ENCODE measurements around the gene EIF3B. TPM values are rescaled to one million over a fixed set of nuclear protein-coding genes. Genes with fewer than 3 reads are reported as not detected.

EIF3B gene
- total and polyA plus RNA-seq, 9 of the 15 experiments (the other 6 are each of a cell fraction or from before 2014, with no cell fraction given), result 25.9 to 494 (median 357) TPM

DNA sequence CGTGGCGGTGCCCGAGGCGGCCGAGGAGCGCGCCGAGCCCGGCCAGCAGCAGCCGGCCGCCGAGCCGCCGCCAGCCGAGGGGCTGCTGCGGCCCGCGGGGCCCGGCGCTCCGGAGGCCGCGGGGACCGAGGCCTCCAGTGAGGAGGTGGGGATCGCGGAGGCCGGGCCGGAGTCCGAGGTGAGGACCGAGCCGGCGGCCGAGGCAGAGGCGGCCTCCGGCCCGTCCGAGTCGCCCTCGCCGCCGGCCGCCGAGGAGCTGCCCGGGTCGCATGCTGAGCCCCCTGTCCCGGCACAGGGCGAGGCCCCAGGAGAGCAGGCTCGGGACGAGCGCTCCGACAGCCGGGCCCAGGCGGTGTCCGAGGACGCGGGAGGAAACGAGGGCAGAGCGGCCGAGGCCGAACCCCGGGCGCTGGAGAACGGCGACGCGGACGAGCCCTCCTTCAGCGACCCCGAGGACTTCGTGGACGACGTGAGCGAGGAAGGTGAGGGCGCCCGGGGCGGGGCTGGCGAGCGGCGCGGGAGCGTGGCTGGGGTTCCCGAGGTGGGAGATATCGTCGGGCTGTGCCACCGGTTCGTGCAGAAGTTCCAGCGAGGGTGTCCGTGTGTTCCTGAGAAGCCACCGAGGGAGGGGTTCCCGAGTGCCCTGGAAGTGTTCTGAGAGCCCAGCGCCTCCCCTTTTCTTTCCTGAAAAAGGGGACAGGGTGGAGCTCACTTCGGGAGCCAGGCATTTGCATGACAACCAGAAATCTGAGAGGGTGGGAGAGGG is 495 bp downstream of the EIF3B start (continued):
- TF ChIP-seq, protein P1, sequence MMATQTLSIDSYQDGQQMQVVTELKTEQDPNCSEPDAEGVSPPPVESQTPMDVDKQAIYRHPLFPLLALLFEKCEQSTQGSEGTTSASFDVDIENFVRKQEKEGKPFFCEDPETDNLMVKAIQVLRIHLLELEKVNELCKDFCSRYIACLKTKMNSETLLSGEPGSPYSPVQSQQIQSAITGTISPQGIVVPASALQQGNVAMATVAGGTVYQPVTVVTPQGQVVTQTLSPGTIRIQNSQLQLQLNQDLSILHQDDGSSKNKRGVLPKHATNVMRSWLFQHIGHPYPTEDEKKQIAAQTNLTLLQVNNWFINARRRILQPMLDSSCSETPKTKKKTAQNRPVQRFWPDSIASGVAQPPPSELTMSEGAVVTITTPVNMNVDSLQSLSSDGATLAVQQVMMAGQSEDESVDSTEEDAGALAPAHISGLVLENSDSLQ (IDR thresholded peaks at IDR 0.05), result no peak
- no peak for TF ChIP-seq SMARCE1 (IDR thresholded peaks at IDR 0.05)
- no peak for TF ChIP-seq SMAD2 (IDR thresholded peaks at IDR 0.05; ENCODE audit: low read depth, low read length)
- 0 out of 2 replicates have a peak, but pooled peaks have one; percentile 63 for TF ChIP-seq NKRF (IDR thresholded peaks at IDR 0.05; ENCODE audit: borderline replicate concordance)
- no peak for TF ChIP-seq ZNF12 (CRISPR knock-in tag; IDR thresholded peaks at IDR 0.05)
- TF ChIP-seq U2AF1 (optimal IDR thresholded peaks at IDR 0.05; ENCODE audit: low read depth, low read length), result no peak
- no peak for TF ChIP-seq ZNF134 (CRISPR knock-in tag; conservative IDR thresholded peaks at IDR 0.05)
- no peak for TF ChIP-seq KDM4B (IDR thresholded peaks at IDR 0.05; ENCODE audit: borderline replicate concordance in 2 of 2, low read depth in 1 of 2)
- no peak for TF ChIP-seq MAZ (CRISPR knock-in tag; conservative IDR thresholded peaks at IDR 0.05 in 1 of 2, IDR thresholded peaks at IDR 0.05 in 1 of 2)
- TF ChIP-seq NFRKB (IDR thresholded peaks at IDR 0.05; ENCODE audit: low read depth), result no peak
- no peak for TF ChIP-seq SP2 (IDR thresholded peaks at IDR 0.05; ENCODE audit: extremely low read depth, low read depth, low read length, poor library complexity, severe bottlenecking)
- TF ChIP-seq NR4A1 (CRISPR knock-in tag; IDR thresholded peaks at IDR 0.05), result no peak
- no peak for TF ChIP-seq NR4A1 (tag; IDR thresholded peaks at IDR 0.05)
- no peak for TF ChIP-seq ARID2 (IDR thresholded peaks at IDR 0.05)
- TF ChIP-seq ZNF511 (CRISPR knock-in tag; IDR thresholded peaks at IDR 0.05), result no peak
- TF ChIP-seq KAT7 (CRISPR knock-in tag; IDR thresholded peaks at IDR 0.05; ENCODE audit: borderline replicate concordance), result peak; percentile 75; the same call in 1 of the 2 replicates
- TF ChIP-seq, protein P2, sequence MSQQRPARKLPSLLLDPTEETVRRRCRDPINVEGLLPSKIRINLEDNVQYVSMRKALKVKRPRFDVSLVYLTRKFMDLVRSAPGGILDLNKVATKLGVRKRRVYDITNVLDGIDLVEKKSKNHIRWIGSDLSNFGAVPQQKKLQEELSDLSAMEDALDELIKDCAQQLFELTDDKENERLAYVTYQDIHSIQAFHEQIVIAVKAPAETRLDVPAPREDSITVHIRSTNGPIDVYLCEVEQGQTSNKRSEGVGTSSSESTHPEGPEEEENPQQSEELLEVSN (IDR thresholded peaks at IDR 0.05; ENCODE audit: borderline replicate concordance in 1 of 2, extremely low read depth in 1 of 2, insufficient read depth in 1 of 2, insufficient read length in 1 of 2, low read depth in 1 of 2, low read length in 1 of 2, poor library complexity in 1 of 2, severe bottlenecking in 1 of 2), result peak in 1 of 2 experiments; percentile 17
- TF ChIP-seq, protein P3, sequence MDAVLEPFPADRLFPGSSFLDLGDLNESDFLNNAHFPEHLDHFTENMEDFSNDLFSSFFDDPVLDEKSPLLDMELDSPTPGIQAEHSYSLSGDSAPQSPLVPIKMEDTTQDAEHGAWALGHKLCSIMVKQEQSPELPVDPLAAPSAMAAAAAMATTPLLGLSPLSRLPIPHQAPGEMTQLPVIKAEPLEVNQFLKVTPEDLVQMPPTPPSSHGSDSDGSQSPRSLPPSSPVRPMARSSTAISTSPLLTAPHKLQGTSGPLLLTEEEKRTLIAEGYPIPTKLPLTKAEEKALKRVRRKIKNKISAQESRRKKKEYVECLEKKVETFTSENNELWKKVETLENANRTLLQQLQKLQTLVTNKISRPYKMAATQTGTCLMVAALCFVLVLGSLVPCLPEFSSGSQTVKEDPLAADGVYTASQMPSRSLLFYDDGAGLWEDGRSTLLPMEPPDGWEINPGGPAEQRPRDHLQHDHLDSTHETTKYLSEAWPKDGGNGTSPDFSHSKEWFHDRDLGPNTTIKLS (IDR thresholded peaks at IDR 0.05; ENCODE audit: borderline replicate concordance, low read depth), result no peak
- TF ChIP-seq ATF4 (CRISPR knock-in tag; IDR thresholded peaks at IDR 0.05), result no peak

All from K562 (cell line).